ENCODE measurements around the gene EFHC2.

DNA sequence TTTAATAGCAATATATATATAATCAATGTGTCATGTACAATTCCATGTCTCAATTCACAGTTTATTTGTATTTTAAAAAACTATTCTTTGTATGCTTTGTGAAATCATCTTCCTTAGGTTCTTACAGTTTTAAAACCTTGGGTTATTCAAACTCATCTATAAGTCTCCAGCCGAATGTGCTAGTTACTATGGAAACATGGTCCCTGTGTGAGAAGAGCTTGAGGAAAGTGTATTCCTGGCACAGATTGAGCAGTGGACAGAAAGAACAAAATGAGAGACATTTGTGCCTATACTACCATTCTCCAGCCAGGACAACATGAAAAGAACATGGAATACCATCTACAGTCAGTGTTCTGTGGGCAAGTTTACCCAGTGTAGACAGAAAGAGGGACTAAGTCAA is 103.4 kb downstream of the EFHC2 start:
- TF ChIP-seq CTCF (IDR thresholded peaks at IDR 0.05; ENCODE audit: low read depth, low read length) (no peak), EZH2phosphoT487 (IDR thresholded peaks at IDR 0.05; ENCODE audit: low read depth) (no peak)
